Nephron (organoid): Measurements from ENCODE around the gene CALM3.

ENCODE experiments used
- H3K27ac Mint-ChIP-seq, 3 experiments: 2 replicates each; pipeline ENCODE4 v1.8.0; 2020; ENCODE audit warnings: mixed read lengths in 3 of 3, mild to moderate bottlenecking in 2 of 3, moderate library complexity in 1 of 3
- H3K27me3 Mint-ChIP-seq: 2 replicates; pipeline ENCODE4 v1.8.0; 2021; ENCODE audit warnings: low read depth, mild to moderate bottlenecking, moderate library complexity, mixed read lengths
- H3K36me3 Mint-ChIP-seq: 2 replicates; pipeline ENCODE4 v1.8.0; 2020; ENCODE audit warnings: low read depth, mixed read lengths
- H3K4me1 Mint-ChIP-seq: 2 replicates; pipeline ENCODE4 v1.8.0; 2020; ENCODE audit warnings: mixed read lengths
- H3K4me3 Mint-ChIP-seq, 3 experiments: 2 replicates each; pipeline ENCODE4 v1.8.0; 2020; ENCODE audit warnings: mild to moderate bottlenecking in 3 of 3, mixed read lengths in 3 of 3, moderate library complexity in 2 of 3
- H3K9me3 Mint-ChIP-seq: 2 replicates; pipeline ENCODE4 v1.8.0; 2020; ENCODE audit warnings: mixed read lengths
- TF ChIP-seq, protein P1 (sequence below), 3 experiments: fragments of 200-600 bp; sonication (generic); IDR thresholded peaks; one replicate each; pipeline ENCODE4 v1.5.0; 2021; ENCODE audit warnings: antibody characterized with exemption in 3 of 3; ENCODE audit not compliant: unreplicated experiment in 3 of 3

The CALM3 gene

DNA sequence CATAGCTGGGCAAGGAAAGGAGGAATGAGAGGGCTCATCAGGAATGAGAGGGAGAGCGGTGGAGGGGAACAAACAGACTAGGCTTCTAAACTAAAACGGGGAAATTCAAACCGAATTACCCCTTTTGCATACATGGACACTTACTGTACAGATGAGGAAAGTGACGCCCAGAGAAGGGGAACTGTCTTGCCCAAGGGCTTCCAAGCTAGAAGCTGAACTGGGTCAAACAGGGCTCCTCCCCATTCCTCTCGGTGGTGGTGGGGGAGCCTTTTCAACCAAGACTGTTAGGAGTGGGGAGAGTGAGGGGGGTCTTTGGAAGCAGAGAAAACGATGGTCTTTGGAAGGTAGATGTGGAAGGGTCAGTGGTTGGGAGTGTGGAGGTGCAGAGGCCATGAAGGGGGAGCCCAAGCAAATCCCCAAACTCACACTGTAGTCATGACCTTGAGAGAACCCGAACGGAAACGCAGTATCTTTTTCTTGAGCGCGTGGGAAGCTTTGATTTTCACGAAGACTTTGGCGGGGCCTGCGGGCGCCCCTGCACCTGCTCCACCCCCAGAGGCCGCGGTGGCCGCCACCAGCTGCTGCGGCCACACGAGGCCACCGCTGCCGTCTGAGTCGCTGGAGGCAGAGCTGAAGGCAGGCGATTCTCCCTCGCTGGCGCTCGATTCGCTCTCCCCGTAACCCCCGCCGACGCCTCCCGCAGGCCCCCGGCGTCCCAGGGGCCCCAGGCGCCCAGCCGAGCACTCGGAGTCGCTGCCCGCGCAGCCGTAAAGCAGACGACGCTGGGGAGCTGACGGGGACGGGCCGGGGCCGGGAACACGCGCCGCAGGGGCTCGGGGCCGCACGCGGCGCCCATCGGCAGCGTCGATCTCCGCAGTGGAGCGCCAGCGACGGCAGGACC lies 47.2 kb downstream of the CALM3 start:
- peaks cover 41% of the 10 kb centered on the region for H3K36me3 Mint-ChIP-seq
- TF ChIP-seq, protein P1, sequence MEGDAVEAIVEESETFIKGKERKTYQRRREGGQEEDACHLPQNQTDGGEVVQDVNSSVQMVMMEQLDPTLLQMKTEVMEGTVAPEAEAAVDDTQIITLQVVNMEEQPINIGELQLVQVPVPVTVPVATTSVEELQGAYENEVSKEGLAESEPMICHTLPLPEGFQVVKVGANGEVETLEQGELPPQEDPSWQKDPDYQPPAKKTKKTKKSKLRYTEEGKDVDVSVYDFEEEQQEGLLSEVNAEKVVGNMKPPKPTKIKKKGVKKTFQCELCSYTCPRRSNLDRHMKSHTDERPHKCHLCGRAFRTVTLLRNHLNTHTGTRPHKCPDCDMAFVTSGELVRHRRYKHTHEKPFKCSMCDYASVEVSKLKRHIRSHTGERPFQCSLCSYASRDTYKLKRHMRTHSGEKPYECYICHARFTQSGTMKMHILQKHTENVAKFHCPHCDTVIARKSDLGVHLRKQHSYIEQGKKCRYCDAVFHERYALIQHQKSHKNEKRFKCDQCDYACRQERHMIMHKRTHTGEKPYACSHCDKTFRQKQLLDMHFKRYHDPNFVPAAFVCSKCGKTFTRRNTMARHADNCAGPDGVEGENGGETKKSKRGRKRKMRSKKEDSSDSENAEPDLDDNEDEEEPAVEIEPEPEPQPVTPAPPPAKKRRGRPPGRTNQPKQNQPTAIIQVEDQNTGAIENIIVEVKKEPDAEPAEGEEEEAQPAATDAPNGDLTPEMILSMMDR (IDR thresholded peaks at IDR 0.05; ENCODE audit: unreplicated experiment in 3 of 3), result no peak
- peaks cover 23% of the 10 kb centered on the region for H3K4me1 Mint-ChIP-seq
- H3K27ac Mint-ChIP-seq, result peak overlapping the region in 2 of 3 experiments; percentile 44 to 59
- peaks cover 13% of the 10 kb centered on the region for H3K9me3 Mint-ChIP-seq
- peak overlapping the region in 1 of 3 experiments; percentile 26 for H3K4me3 Mint-ChIP-seq
- peaks cover 32% of the 10 kb centered on the region for H3K27me3 Mint-ChIP-seq

DNA sequence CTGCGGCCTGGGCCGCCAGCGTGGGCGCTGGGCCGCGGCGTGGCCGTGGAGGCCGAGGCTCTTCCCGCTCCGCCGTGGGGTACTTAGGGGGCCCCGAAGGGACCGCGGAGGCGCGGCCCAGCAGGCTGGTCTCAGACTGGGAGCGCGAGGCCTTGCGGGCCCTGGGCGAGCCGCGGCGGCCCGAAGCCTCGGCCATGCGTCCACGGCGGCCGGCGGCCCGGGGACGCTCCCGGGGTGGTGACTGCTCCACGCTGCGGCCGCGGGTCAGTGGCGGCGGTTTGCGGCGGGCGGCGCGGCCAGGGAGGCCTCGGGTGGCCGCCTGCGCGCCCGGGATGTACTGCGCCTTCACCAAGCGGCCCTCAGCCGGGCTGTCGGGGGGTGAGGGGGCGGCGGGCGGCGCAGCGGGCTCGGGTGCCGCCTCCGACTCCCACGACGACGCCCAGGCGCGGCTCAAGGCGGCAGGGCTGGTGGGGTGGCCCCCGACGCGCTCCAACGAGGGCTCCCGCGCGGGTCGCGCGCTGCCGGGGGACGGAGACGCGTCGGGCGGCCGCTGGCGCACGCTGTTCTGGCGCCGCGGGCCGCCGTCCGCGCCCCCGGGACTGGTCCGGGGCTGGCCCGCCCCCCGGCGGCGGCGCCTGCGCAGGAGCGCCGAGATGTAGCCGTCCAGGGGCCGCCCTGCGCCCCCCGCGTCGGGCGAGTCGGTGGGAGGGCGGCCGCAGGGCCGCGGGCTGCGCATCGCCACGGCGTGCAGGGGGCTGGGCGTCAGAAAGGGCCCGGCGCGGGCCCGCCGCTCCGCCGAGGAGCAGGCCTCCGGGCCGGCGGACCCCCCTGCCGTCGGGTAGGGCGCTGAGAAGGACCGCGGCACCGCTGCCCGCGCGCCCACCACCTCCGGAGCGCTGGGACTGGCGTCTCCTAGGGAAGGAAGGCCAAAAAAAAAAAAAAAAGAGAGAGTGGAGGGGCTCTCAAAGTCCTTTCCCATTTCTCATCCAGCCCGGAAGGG lies 48.1 kb downstream of the CALM3 start:
- H3K4me1 Mint-ChIP-seq, result peaks cover 23% of the 10 kb centered on the region
- H3K9me3 Mint-ChIP-seq, result peaks cover 13% of the 10 kb centered on the region
- TF ChIP-seq, protein P1 (IDR thresholded peaks at IDR 0.05; ENCODE audit: unreplicated experiment in 3 of 3), result no peak
- H3K4me3 Mint-ChIP-seq, result no peak overlapping the region
- peaks cover 46% of the 10 kb centered on the region for H3K36me3 Mint-ChIP-seq
- peak overlapping the region in 1 of 3 experiments; percentile 6 for H3K27ac Mint-ChIP-seq
- H3K27me3 Mint-ChIP-seq, result peaks cover 32% of the 10 kb centered on the region

DNA sequence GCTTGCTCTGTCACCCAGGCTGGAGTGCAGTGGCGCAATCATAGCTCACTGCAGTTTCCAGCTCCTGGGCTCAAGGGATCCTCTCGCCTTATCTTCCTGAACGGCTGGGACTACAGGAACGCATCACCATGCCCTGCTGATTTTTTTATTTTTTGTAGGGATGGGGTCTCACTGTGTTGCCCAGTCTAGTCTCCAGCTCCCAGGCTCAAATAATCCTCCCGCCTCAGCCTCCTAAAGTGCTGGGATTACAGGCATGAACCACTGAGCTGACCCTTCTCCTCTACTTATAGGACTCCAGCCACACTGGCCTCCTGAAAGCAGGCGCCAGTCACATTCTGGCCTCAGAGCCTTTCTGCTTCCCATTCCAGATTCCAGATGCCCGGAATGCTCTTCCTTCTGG lies 49.3 kb downstream of the CALM3 start:
- Mint-ChIP-seq H3K4me1 (peaks cover 27% of the 10 kb centered on the region), H3K4me3 (peak overlapping the region in 2 of 3 experiments; percentile 5 to 36), H3K9me3 (peaks cover 13% of the 10 kb centered on the region), H3K27ac (peak overlapping the region; percentile 4 to 66 (median 6)), H3K27me3 (peaks cover 32% of the 10 kb centered on the region), H3K36me3 (peaks cover 52% of the 10 kb centered on the region)
- TF ChIP-seq, protein P1 (IDR thresholded peaks at IDR 0.05; ENCODE audit: unreplicated experiment in 3 of 3), result no peak

DNA sequence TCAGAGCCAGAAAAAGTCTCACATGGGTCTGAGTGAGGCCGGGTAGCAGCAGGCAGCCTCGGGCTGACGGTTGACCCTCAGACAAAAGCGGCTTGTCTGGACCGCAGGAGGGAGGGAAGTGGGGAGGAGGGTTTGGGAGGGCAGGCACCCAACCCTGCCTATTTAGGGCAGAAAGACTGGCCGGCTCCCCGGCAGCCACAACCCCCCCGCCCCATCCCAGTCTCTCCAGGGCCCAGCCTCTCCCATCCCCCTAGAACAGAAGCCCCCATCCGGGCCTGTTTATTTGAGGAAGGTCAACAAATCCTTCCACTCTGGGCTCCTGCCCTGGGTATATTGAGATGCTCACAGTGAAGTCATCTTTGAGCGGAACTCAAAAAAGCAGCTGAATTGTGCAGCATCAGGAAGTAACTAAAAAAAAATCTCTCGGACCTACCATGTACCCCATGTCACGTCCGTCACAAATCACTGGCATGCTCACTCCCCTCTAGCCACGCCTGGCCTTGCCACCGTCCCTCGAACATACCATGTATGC lies 53.6 kb downstream of the CALM3 start:
- Mint-ChIP-seq H3K9me3 (peaks cover 5% of the 10 kb centered on the region), H3K27ac (peak overlapping the region; percentile 69 to 85 (median 83)), H3K4me3 (peak overlapping the region; percentile 2 to 37 (median 29)), H3K36me3 (peaks cover 49% of the 10 kb centered on the region), H3K27me3 (peaks cover 17% of the 10 kb centered on the region), H3K4me1 (peaks cover 24% of the 10 kb centered on the region)
- TF ChIP-seq, protein P1 (IDR thresholded peaks at IDR 0.05; ENCODE audit: unreplicated experiment in 3 of 3), result no peak

DNA sequence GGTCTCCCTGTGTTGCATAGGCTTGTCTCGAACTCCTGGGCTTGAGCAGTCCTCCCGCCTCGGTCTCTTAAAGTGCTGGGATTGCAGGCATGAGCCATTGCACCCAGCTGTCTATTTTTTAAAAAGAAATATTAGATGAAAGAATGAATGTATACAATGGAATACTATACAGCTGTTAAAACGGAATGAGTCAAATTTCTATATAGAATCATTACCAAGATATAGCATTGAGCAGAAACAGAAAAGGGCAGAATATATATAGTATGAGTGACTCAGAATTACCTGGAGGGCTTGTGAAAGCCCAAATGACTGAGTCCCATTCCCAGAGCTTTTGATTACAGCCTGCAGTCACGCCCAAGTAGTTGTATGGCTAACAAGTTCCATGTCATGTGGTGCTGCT lies 55.4 kb downstream of the CALM3 start:
- Mint-ChIP-seq H3K4me3 (peak overlapping the region in 2 of 3 experiments; percentile 65 to 68), H3K4me1 (peaks cover 22% of the 10 kb centered on the region), H3K9me3 (no peaks in the 10 kb centered on the region), H3K36me3 (peaks cover 33% of the 10 kb centered on the region), H3K27me3 (peaks cover 5% of the 10 kb centered on the region), H3K27ac (peak overlapping the region in 2 of 3 experiments; percentile 58 to 85)
- TF ChIP-seq, protein P1 (IDR thresholded peaks at IDR 0.05; ENCODE audit: unreplicated experiment in 3 of 3), result no peak
